Mesendoderm (in vitro differentiated cells): Measurements from ENCODE around the gene DNAL4.

Experiments used
- DNase-seq: peaks from one replicate; pipeline ENCODE4 v3.0.0; 2013
- H2AK5ac ChIP-seq: 2 replicates; pipeline ENCODE4 v1.6.1; 2013; ENCODE audit warnings: low read length, inconsistent platforms
- H2BK120ac ChIP-seq: 2 replicates; pipeline ENCODE4 v1.6.1; 2013; ENCODE audit warnings: low read depth, mild to moderate bottlenecking, low read length, moderate library complexity, mixed read lengths
- H2BK15ac ChIP-seq: replicated peaks from 2 replicates; pipeline ENCODE4 v1.6.1; 2013; ENCODE audit warnings: low read depth, mild to moderate bottlenecking, moderate library complexity
- H2BK5ac ChIP-seq: 2 replicates; pipeline ENCODE4 v1.6.1; 2013; ENCODE audit warnings: low read length, inconsistent platforms
- H3K18ac ChIP-seq: 2 replicates; pipeline ENCODE4 v1.6.1; 2013; ENCODE audit warnings: mild to moderate bottlenecking, low read length, mixed read lengths
- H3K23ac ChIP-seq: one replicate; pipeline ENCODE4 v1.6.1; 2013; ENCODE audit warnings: low read length
- H3K27ac ChIP-seq: 2 replicates; pipeline ENCODE4 v1.5.1; 2013; ENCODE audit warnings: low read depth, mild to moderate bottlenecking, inconsistent platforms, low read length, moderate library complexity
- H3K27me3 ChIP-seq: 2 replicates; pipeline ENCODE4 v1.6.1; 2013; ENCODE audit warnings: low read length, control low read depth, mild to moderate bottlenecking, inconsistent platforms; ENCODE audit not compliant: insufficient read depth, poor library complexity
- H3K36me3 ChIP-seq: 2 replicates; pipeline ENCODE4 v1.6.1; 2013; ENCODE audit warnings: low read length, inconsistent platforms; ENCODE audit not compliant: control insufficient read depth, insufficient read depth
- H3K4ac ChIP-seq: one replicate; pipeline ENCODE4 v1.6.1; 2013; ENCODE audit warnings: low read depth, mild to moderate bottlenecking, low read length, moderate library complexity
- H3K4me1 ChIP-seq: 2 replicates; pipeline ENCODE4 v1.6.1; 2013; ENCODE audit warnings: low read depth, low read length, inconsistent platforms; ENCODE audit not compliant: control insufficient read depth
- H3K4me2 ChIP-seq: 2 replicates; pipeline ENCODE4 v1.6.1; 2013; ENCODE audit warnings: low read length
- H3K4me3 ChIP-seq: 2 replicates; pipeline ENCODE4 v1.5.1; 2013; ENCODE audit warnings: mild to moderate bottlenecking, low read length
- H3K56ac ChIP-seq: one replicate; pipeline ENCODE4 v1.6.1; 2013; ENCODE audit warnings: low read length
- H3K79me1 ChIP-seq: 2 replicates; pipeline ENCODE4 v1.6.1; 2013; ENCODE audit warnings: low read length, inconsistent platforms
- H3K79me2 ChIP-seq: 2 replicates; pipeline ENCODE4 v1.6.1; 2013; ENCODE audit warnings: mild to moderate bottlenecking, low read length; ENCODE audit not compliant: control insufficient read depth, insufficient read depth
- H3K9ac ChIP-seq: 2 replicates; pipeline ENCODE4 v1.6.1; 2013; ENCODE audit warnings: low read length, inconsistent platforms
- H4K5ac ChIP-seq: one replicate; pipeline ENCODE4 v1.6.1; 2013; ENCODE audit warnings: low read length
- H4K8ac ChIP-seq: one replicate; pipeline ENCODE4 v1.6.1; 2013; ENCODE audit warnings: low read depth, mild to moderate bottlenecking, control low read depth, low read length, moderate library complexity
- WGBS: extraction: QIAGEN DNeasy Blood & Tissue Kit; methylation state at CpG from one replicate; pipeline ENCODE4 v1.1.7; 2013; ENCODE audit warnings: low lambda C conversion rate, missing lambda C conversion rate; ENCODE audit not compliant: insufficient coverage; ENCODE audit errors: extremely low coverage; 5-methylcytosine and 5-hydroxymethylcytosine counted together

Gene DNAL4

GRCh38 chr22:38829485-38829884 is 35.5 kb upstream of the DNAL4 start:
- no peak overlapping the region for H2AK5ac ChIP-seq
- no peak overlapping the region for H3K56ac ChIP-seq
- H3K4me3 ChIP-seq: no peak overlapping the region
- no peak overlapping the region for H3K9ac ChIP-seq
- H3K79me2 ChIP-seq: no peaks in the 10 kb centered on the region
- no peak overlapping the region for H3K23ac ChIP-seq
- H2BK120ac ChIP-seq: no peak overlapping the region
- H2BK5ac ChIP-seq: no peak overlapping the region
- H3K18ac ChIP-seq: no peak overlapping the region
- no peak overlapping the region for H2BK15ac ChIP-seq
- H3K4ac ChIP-seq: no peak overlapping the region
- H3K79me1 ChIP-seq: no peaks in the 10 kb centered on the region
- H3K36me3 ChIP-seq: no peaks in the 10 kb centered on the region
- no CpG with 5 or more reads among the region's 4 CpGs for WGBS
- H3K27me3 ChIP-seq: no peaks in the 10 kb centered on the region
- H3K4me2 ChIP-seq: no peak overlapping the region
- no peak for DNase-seq
- H4K8ac ChIP-seq: no peak overlapping the region
- H3K4me1 ChIP-seq: no peaks in the 10 kb centered on the region
- H4K5ac ChIP-seq: no peak overlapping the region
- H3K27ac ChIP-seq: no peak overlapping the region

- H3K27me3 ChIP-seq: no peaks in the 10 kb centered on the region
- H2AK5ac ChIP-seq: no peak overlapping the region
- H3K79me2 ChIP-seq: no peaks in the 10 kb centered on the region
- no peak overlapping the region for H2BK120ac ChIP-seq
- H3K56ac ChIP-seq: no peak overlapping the region
- no peak overlapping the region for H2BK5ac ChIP-seq
- no peak overlapping the region for H3K23ac ChIP-seq
- no peak overlapping the region for H3K9ac ChIP-seq
- H3K18ac ChIP-seq: no peak overlapping the region
- no peak for DNase-seq
- H4K8ac ChIP-seq: no peak overlapping the region
- no peaks in the 10 kb centered on the region for H3K79me1 ChIP-seq
- H3K4me1 ChIP-seq: no peaks in the 10 kb centered on the region
- no peak overlapping the region for H3K4me2 ChIP-seq
- no CpG with 5 or more reads among the region's 10 CpGs for WGBS
- no peak overlapping the region for H2BK15ac ChIP-seq
- no peak overlapping the region for H3K27ac ChIP-seq
- no peak overlapping the region for H3K4ac ChIP-seq
- no peak overlapping the region for H4K5ac ChIP-seq
- no peak overlapping the region for H3K4me3 ChIP-seq
- H3K36me3 ChIP-seq: no peaks in the 10 kb centered on the region
Observed at GRCh38 chr22:38828616-38829205, 34.8 kb upstream of the DNAL4 start.

DNA sequence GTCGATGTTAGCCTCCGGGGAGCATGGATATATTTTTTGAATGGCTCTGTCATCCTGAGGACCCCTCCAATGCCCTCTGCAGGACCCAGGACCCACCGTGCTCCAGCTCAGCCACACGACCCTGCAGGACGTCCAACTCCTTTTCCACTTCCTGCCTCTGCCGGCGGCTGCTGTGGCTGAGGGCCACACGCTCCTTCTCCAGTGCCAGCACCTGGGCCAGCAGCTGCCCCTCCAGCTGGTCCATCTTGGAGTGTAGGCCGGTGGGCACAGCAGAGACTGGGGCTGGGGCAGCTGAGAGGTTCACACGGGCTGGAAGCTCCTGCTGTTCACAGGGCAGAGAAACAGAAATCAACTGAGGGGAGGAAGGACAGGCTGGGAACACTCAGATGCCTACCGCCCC is 34.2 kb upstream of the DNAL4 start:
- Histone ChIP-seq H3K9ac (no peak overlapping the region), H2AK5ac (no peak overlapping the region), H3K79me2 (no peaks in the 10 kb centered on the region), H3K27ac (no peak overlapping the region), H3K4me3 (no peak overlapping the region), H3K4ac (no peak overlapping the region), H3K23ac (no peak overlapping the region), H3K4me2 (no peak overlapping the region), H2BK5ac (no peak overlapping the region), H3K4me1 (no peaks in the 10 kb centered on the region), H2BK15ac (no peak overlapping the region), H4K8ac (no peak overlapping the region), H2BK120ac (no peak overlapping the region), H3K27me3 (no peaks in the 10 kb centered on the region), H3K79me1 (no peaks in the 10 kb centered on the region), H3K56ac (no peak overlapping the region), H4K5ac (no peak overlapping the region), H3K18ac (no peak overlapping the region), H3K36me3 (no peaks in the 10 kb centered on the region)
- no CpG with 5 or more reads among the region's 11 CpGs for WGBS
- no peak for DNase-seq

GRCh38 chr22:38827510-38827909 is 33.6 kb upstream of the DNAL4 start:
- no peak overlapping the region for H3K23ac ChIP-seq
- no peak overlapping the region for H3K27ac ChIP-seq
- no peak for DNase-seq
- no peak overlapping the region for H3K4me2 ChIP-seq
- no peak overlapping the region for H2BK5ac ChIP-seq
- no peak overlapping the region for H3K56ac ChIP-seq
- no peak overlapping the region for H2BK120ac ChIP-seq
- no peak overlapping the region for H2BK15ac ChIP-seq
- H4K5ac ChIP-seq: no peak overlapping the region
- no peak overlapping the region for H3K4me3 ChIP-seq
- H3K79me1 ChIP-seq: no peaks in the 10 kb centered on the region
- no peak overlapping the region for H3K9ac ChIP-seq
- H3K4me1 ChIP-seq: no peaks in the 10 kb centered on the region
- no peak overlapping the region for H4K8ac ChIP-seq
- H2AK5ac ChIP-seq: no peak overlapping the region
- no peaks in the 10 kb centered on the region for H3K27me3 ChIP-seq
- H3K36me3 ChIP-seq: no peaks in the 10 kb centered on the region
- H3K79me2 ChIP-seq: no peaks in the 10 kb centered on the region
- no peak overlapping the region for H3K4ac ChIP-seq
- H3K18ac ChIP-seq: no peak overlapping the region

DNA sequence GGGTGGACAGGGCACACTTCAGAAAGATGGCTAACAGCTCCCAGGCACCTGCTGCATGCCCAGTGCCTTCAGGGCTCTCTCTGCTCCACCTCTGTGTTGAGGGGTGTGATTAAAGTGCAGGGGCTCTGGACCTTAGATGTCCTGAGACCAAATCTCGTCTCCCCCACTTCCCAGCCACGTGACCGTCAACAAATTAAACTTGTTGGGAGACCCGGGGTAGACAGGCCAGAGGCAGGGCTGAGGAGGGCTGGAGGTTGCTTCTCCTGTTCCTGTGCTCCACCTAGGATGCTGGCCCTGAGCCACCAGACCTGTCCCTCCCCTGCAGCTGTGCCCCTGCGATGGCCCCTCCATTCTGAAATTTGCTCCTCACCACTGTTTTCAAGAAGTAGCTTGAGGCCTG is 32.9 kb upstream of the DNAL4 start:
- no peak overlapping the region for H3K4me3 ChIP-seq
- H3K27ac ChIP-seq: no peak overlapping the region
- no peak overlapping the region for H3K4ac ChIP-seq
- no peaks in the 10 kb centered on the region for H3K36me3 ChIP-seq
- no CpG with 5 or more reads among the region's 5 CpGs for WGBS
- H3K56ac ChIP-seq: no peak overlapping the region
- H3K79me2 ChIP-seq: no peaks in the 10 kb centered on the region
- H4K8ac ChIP-seq: no peak overlapping the region
- H2BK120ac ChIP-seq: no peak overlapping the region
- H3K4me2 ChIP-seq: no peak overlapping the region
- no peak overlapping the region for H3K18ac ChIP-seq
- no peak for DNase-seq
- no peak overlapping the region for H3K23ac ChIP-seq
- H2BK15ac ChIP-seq: no peak overlapping the region
- no peaks in the 10 kb centered on the region for H3K4me1 ChIP-seq
- no peaks in the 10 kb centered on the region for H3K79me1 ChIP-seq
- no peak overlapping the region for H2BK5ac ChIP-seq
- H3K9ac ChIP-seq: no peak overlapping the region
- no peak overlapping the region for H4K5ac ChIP-seq
- no peak overlapping the region for H2AK5ac ChIP-seq
- no peaks in the 10 kb centered on the region for H3K27me3 ChIP-seq

- no peaks in the 10 kb centered on the region for H3K4me1 ChIP-seq
- H2BK120ac ChIP-seq: no peak overlapping the region
- H3K4ac ChIP-seq: no peak overlapping the region
Observed at GRCh38 chr22:38826386-38826785, 32.4 kb upstream of the DNAL4 start.

More at GRCh38 chr22:38826386-38826785, 32.4 kb upstream of the DNAL4 start:
- Histone ChIP-seq H3K27me3 (no peaks in the 10 kb centered on the region), H3K9ac (no peak overlapping the region), H3K56ac (no peak overlapping the region), H3K18ac (no peak overlapping the region), H3K79me2 (no peaks in the 10 kb centered on the region), H3K79me1 (no peaks in the 10 kb centered on the region), H4K8ac (no peak overlapping the region), H3K4me3 (no peak overlapping the region), H2BK5ac (no peak overlapping the region), H2AK5ac (no peak overlapping the region), H3K4me2 (no peak overlapping the region), H3K27ac (no peak overlapping the region), H2BK15ac (no peak overlapping the region), H3K36me3 (no peaks in the 10 kb centered on the region), H3K23ac (no peak overlapping the region), H4K5ac (no peak overlapping the region)
- no CpG with 5 or more reads among the region's 16 CpGs for WGBS
- DNase-seq: no peak
